ENCODE results near the gene RPL5.

DNA sequence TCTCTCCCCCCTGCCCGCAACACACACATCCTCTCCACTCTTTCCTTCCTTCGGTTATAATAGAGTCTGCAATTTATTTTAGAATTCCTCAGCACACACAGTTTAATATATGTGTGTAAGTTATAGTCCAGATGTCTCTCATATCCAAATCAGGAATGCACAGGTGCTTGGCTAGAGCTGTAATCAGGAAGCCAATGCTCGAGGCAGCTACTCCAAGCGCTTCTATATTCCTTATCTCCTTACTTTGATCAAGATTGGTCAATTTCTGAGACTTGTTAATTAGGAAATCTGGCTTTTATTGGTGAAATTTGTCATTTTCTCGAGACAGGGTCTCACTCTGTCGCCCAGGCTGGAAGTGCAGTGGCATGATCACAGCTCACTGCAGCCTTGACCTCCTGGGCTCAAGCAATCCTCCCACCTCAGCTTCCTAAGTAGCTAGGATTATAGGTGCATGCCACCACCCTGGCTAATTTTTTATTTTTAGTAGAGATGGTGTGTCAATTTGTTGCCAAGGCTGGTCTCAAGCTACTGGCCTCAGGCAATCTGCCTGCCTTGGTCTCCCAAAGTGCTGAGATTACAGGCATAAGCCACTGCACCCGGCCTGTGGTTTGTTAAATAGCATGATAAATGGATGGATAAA, 27.7 kb downstream of the RPL5 start:
- TF ChIP-seq, protein P1, sequence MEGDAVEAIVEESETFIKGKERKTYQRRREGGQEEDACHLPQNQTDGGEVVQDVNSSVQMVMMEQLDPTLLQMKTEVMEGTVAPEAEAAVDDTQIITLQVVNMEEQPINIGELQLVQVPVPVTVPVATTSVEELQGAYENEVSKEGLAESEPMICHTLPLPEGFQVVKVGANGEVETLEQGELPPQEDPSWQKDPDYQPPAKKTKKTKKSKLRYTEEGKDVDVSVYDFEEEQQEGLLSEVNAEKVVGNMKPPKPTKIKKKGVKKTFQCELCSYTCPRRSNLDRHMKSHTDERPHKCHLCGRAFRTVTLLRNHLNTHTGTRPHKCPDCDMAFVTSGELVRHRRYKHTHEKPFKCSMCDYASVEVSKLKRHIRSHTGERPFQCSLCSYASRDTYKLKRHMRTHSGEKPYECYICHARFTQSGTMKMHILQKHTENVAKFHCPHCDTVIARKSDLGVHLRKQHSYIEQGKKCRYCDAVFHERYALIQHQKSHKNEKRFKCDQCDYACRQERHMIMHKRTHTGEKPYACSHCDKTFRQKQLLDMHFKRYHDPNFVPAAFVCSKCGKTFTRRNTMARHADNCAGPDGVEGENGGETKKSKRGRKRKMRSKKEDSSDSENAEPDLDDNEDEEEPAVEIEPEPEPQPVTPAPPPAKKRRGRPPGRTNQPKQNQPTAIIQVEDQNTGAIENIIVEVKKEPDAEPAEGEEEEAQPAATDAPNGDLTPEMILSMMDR (IDR thresholded peaks at IDR 0.05): no peak
- TF ChIP-seq POLR2AphosphoS5 (IDR thresholded peaks at IDR 0.05): no peak

All from gastroesophageal sphincter (tissue), 3 donors.